Chondrocyte (in vitro differentiated cells): ENCODE results near the gene USP25. TPM values are rescaled to one million over a fixed set of nuclear protein-coding genes. Genes with fewer than 3 reads are reported as not detected.
A peak's percentile ranks its signal among the peaks of the same experiment; 100 is the strongest.

Experiments used
- DNase-seq: peaks from one replicate; pipeline ENCODE4 v3.0.0; 2021; ENCODE audit warnings: mixed read lengths, low spot score
- H3K27ac Mint-ChIP-seq: one replicate; pipeline ENCODE4 v1.8.0; 2021; ENCODE audit warnings: mild to moderate bottlenecking, moderate library complexity, mixed read lengths; ENCODE audit not compliant: unreplicated experiment
- H3K27me3 Mint-ChIP-seq: 2 replicates; pipeline ENCODE4 v1.8.0; 2021; ENCODE audit warnings: low read depth, mixed read lengths
- H3K36me3 Mint-ChIP-seq: 2 replicates; pipeline ENCODE4 v1.8.0; 2021; ENCODE audit warnings: low read depth, mixed read lengths
- H3K4me1 Mint-ChIP-seq: 2 replicates; pipeline ENCODE4 v1.8.0; 2021; ENCODE audit warnings: low read depth, mild to moderate bottlenecking, mixed read lengths
- H3K4me3 Mint-ChIP-seq: one replicate; pipeline ENCODE4 v1.8.0; 2021; ENCODE audit warnings: mild to moderate bottlenecking, moderate library complexity, mixed read lengths; ENCODE audit not compliant: unreplicated experiment
- H3K9me3 Mint-ChIP-seq: 2 replicates; pipeline ENCODE4 v1.8.0; 2021; ENCODE audit warnings: low read depth, mixed read lengths
- CTCF ChIP-seq: fragments of 200-600 bp; sonication (generic); IDR thresholded peaks from 2 replicates; pipeline ENCODE4 v1.5.0; 2021; ENCODE audit warnings: antibody characterized with exemption, mild to moderate bottlenecking, moderate library complexity
- total RNA-seq: library from RNA; stranded (reverse); gene quantifications from 3 replicates; pipeline ENCODE4 v1.2.1, GENCODE V29; 2021

USP25 gene
- total RNA-seq, 1 donor from 2014 or later: 58.9 TPM

GRCh38 chr21:15768045-15768601 is 38.3 kb downstream of the USP25 start:
- Mint-ChIP-seq H3K27ac (peak overlapping the region; percentile 83), H3K4me1 (peaks cover 65% of the 10 kb centered on the region), H3K4me3 (no peak overlapping the region), H3K27me3 (no peaks in the 10 kb centered on the region), H3K9me3 (no peaks in the 10 kb centered on the region), H3K36me3 (peaks cover 4% of the 10 kb centered on the region)
- peak; percentile 29 for TF ChIP-seq CTCF
- DNase-seq: no peak

GRCh38 chr21:15768853-15769252 is 39.1 kb downstream of the USP25 start:
- Mint-ChIP-seq H3K4me3 (no peak overlapping the region), H3K4me1 (peaks cover 65% of the 10 kb centered on the region), H3K36me3 (peaks cover 4% of the 10 kb centered on the region), H3K9me3 (no peaks in the 10 kb centered on the region), H3K27ac (no peak overlapping the region), H3K27me3 (no peaks in the 10 kb centered on the region)
- DNase-seq: no peak
- TF ChIP-seq CTCF: no peak

- peaks cover 4% of the 10 kb centered on the region for H3K36me3 Mint-ChIP-seq
- H3K4me1 Mint-ChIP-seq: peaks cover 70% of the 10 kb centered on the region
- TF ChIP-seq CTCF: no peak
- peaks cover 3% of the 10 kb centered on the region for H3K9me3 Mint-ChIP-seq
- H3K27ac Mint-ChIP-seq: peak overlapping the region; percentile 53
- H3K27me3 Mint-ChIP-seq: no peaks in the 10 kb centered on the region
- no peak overlapping the region for H3K4me3 Mint-ChIP-seq
- no peak for DNase-seq
Observed at GRCh38 chr21:15771311-15771710, 41.5 kb downstream of the USP25 start.

- Mint-ChIP-seq H3K36me3 (peaks cover 2% of the 10 kb centered on the region), H3K9me3 (peaks cover 3% of the 10 kb centered on the region), H3K4me3 (no peak overlapping the region), H3K27ac (peak overlapping the region; percentile 58), H3K4me1 (peaks cover 72% of the 10 kb centered on the region), H3K27me3 (no peaks in the 10 kb centered on the region)
- no peak for TF ChIP-seq CTCF
- DNase-seq: no peak
Observed at GRCh38 chr21:15772654-15773053, 42.9 kb downstream of the USP25 start.

- H3K9me3 Mint-ChIP-seq: peaks cover 3% of the 10 kb centered on the region
- peaks cover 65% of the 10 kb centered on the region for H3K4me1 Mint-ChIP-seq
Observed at GRCh38 chr21:15774590-15774989, 44.8 kb downstream of the USP25 start.

More at GRCh38 chr21:15774590-15774989, 44.8 kb downstream of the USP25 start:
- Mint-ChIP-seq H3K4me3 (no peak overlapping the region), H3K27me3 (no peaks in the 10 kb centered on the region), H3K27ac (no peak overlapping the region), H3K36me3 (no peaks in the 10 kb centered on the region)
- DNase-seq: no peak
- TF ChIP-seq CTCF: no peak
